GM23248 (cell line): Measurements from ENCODE around the gene CCDC50.

Experiments used
- EZH2 ChIP-seq: fragments of 200-600 bp; sonication (generic); IDR thresholded peaks from 2 replicates; pipeline ENCODE4 v1.6.1; 2018; ENCODE audit warnings: antibody characterized with exemption, mild to moderate bottlenecking; ENCODE audit not compliant: insufficient read depth, poor library complexity, severe bottlenecking
- EZH2phosphoT487 ChIP-seq: fragments of 200-600 bp; sonication (generic); IDR thresholded peaks from 2 replicates; pipeline ENCODE4 v1.6.1; 2018; ENCODE audit warnings: antibody characterized with exemption, moderate library complexity, mild to moderate bottlenecking, low read depth; ENCODE audit not compliant: insufficient read depth

DNA sequence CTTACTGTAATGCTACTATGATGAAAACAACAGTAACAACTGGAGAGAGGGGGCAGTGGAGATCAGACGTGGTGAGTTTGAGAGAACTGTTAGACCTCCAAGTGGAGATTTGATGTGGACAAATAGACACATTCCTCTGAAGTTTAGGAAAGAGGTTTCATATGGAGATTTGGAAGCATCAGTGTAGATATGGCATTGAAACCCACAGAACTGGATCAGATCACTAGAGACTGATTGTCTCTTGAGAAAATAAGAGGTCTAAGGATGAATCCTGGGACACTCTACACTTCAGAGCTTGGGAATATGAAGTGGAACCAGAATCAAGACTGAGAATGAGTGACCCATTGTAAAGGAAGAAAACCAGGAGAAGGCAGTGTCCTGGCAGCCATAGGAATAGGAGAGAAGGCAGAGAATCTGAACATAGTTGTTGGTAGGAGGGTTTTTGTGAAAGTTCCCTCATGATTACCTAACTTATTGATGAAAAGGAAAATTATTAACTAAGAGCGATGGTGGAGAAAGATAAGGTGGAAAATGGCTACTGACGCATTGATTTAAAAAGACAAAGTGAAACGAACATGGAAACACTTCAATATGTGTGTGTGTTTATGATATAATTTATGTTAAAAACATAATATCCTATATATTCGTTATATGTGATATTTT is 102.1 kb downstream of the CCDC50 start:
- TF ChIP-seq EZH2 (no peak), EZH2phosphoT487 (no peak)
